ENCODE data around the gene BCAS1.

The BCAS1 gene

DNA sequence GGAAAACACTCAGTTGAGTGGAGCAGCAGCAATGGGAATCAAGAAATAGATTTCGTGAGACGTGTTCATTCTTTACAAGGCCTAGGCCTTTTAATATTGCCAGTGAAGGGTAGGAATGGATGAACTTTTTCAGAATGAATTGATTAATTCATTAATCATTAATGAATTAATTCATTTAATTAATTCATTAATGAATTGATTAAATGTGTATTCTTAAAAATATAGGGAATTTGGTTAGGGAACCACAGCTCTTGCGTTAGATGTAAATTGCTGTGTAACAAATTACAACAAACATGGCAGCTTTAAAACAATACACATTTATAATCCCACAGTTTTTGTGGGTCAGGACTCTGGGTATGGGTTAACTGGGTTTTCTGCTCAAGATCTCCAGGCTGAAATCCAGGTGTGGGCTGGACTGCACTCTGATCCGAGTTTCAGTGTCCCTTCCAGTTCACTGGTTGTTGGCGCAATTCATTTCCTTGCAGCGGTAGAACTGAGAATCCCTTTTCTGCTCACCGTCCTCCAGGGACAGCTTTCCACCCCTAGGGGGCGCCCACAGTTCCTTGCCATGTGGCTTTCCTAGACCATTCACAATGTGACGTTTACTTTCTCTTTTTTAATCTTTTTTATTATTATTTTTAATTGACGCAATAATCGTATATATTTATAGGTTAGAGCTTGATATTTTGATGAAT lies 32.8 kb upstream of the BCAS1 start:
- peak; percentile 66 for DNase-seq

DNA sequence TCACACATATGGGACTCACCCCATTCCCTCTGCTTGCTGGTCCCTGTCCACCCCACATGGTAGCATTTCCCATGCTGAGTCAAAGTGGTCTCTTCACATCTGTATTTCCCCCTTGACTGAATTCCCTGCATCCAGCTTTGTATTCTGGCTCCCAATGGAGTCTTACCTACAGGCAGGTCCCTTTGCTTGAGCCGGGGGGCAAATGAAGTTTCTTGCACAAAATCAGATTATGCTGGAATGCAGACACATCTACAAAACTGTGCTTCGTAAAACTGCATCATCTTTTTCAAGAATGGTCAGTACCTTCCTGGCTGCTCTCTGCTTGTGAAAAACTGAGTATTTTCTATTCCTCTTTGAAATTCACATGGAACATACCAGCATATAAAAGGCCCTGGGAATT lies 32.1 kb upstream of the BCAS1 start:
- DNase-seq = no peak

DNA sequence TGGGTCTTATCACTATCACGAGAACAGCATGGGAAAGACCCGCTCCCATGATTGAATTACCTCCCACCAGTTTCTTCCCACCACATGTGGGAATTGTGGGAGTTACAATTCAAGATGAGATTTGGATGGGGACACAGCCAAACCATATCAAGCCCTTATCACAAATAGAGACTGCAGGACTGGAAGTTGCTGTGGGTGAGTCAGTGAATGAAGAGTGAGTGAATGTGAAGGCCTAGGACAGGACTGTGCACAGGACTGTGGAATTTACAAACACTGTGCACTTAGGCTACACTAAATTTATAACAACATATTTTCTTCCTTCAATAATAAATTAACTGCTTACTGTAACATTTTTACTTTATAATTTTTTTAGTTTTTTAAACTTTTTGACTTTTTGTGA lies 30.2 kb upstream of the BCAS1 start:
- no peak for DNase-seq

DNA sequence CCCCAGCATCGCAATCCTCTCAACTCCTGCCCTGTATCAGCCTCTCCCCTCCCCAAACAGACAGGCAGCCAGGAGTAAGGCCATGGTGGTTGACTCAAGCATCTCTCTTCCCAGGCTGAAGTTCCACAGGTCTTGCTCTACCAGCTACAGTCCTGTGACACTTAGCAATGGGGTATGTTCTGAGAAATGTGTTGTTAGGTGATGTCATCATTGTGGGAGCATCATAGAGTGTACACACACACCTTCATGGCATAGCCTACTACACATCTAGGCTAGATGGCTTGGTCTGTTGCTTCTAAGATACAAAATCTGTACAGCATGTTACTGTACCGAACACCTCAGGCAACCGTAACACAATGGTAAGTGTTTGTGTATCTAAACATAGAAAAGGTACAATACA lies 29.5 kb upstream of the BCAS1 start:
- no peak for DNase-seq

DNA sequence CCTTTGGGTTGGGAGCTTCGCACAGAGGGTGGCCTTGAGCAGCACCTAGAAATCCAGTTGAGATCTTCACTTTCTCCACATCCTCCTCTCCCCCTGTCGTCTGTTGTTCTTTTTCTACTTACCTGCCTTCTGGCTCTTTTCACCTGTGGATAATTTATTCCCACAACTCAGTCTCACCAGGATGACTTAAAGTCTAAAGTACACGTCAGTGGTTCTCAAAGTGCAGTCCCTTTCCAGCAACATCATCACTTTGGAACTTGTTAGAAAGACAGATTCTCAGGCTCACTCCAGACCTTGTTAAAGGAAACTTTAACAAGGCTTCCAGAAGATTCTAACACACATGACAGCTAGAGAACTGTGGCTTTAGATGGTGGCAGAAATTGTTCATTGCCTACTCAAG lies 27.7 kb upstream of the BCAS1 start:
- no peak for DNase-seq

DNA sequence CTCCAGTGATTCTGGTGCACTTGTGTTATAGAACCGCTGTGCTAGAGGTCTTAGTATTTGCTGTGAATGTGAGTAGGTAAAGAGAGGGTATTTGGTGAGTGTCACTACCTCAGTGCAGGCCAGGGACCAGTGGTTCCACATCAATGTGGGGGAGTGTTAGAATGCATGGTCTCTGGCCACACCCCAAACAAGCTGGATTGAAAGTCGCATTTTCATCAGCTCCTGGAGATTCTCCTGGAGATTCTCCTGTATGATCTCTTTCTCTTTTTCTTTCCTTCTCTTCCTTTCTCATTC lies 26.8 kb upstream of the BCAS1 start:
- DNase-seq = no peak

DNA sequence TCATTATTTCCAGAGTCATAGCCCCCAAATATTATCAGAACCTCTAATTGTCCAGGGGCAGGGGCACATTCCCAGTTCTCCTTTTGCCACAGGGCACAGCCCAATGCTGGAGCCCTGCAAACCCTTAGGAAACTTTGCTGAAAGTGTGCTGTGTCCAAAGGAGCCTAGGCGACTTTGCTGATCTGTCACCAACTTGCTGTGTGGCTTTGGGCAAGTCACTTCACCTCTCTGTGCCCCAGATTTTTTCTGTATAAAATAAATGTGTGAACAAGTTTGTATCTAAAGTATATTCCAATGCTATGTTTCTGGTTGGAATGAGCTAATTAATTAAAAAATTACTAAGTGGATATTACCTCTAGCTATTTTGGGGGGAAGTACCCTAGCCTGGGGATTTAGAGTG lies 25.4 kb upstream of the BCAS1 start:
- DNase-seq = no peak

DNA sequence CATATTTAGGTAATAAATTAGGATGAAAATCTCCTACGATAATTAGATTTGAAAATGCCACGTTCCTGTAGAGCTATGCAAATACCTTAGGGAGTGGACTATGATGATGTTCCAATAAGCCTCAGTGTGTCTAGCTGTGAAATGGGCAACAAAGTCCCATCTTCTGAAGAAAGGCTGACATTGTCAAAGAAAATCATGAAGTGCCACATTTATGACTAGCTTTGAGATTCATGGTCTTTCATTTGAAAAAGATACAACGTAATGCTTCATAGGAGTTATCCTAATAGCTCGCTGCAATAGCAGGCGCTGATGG lies 23.8 kb upstream of the BCAS1 start:
- no peak for DNase-seq

DNA sequence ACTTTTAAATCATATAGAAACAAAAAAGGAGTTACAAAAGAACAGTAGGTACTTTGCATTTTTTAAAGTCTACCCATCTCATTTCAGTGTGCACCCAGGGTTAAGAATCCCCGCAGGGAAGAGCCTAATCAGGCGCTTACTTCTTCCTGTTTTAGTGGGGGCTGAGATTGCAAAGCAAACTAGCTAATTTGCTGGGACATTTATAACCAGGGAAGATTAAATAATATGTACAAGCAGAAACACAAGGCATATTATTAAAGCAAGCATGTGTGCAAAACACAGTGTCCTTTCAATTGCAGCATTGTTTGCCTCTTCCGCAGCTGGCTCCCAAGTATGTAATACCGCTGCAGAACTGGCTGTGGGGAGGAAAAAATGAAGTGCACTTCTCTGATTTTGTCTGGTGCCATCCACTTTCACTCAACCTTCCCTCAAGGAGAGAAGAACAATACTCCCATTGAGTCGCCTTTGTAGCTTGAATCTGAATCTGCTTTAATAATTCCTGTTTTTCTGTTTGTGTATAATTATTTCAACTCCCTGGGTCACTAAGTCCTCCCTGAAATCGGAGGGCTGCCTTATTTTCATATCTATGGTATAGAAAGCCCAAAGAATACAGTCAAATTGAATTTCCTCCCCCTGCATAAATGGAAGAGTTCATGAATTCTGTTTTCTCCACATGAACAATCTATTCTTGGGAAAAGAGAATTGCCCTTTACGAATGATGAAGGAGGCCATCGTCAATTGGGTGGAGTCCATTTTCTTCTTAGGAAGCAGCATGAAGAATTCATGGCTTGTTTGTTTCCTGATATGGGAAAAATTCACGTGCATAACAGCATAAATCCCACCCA lies 23.3 kb upstream of the BCAS1 start:
- no peak for DNase-seq

DNA sequence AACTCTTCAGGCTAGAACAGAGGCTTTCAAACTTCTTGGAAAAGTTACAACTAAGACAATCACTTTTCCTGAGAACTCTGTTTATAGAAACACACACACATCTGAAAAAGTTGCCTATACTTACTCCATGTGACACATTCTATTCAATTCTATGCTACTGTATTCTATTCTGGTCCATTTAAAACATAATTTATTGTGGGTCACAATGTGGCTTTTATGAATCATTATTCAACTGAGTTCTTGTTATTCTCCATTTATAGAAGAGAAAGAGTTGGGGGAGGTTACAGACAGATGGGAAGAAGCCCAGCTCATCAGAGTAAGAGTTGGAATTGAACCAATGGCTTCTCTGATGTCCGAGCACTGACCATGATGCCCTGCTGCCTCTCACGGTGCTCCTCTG lies 21.6 kb upstream of the BCAS1 start:
- DNase-seq = no peak

DNA sequence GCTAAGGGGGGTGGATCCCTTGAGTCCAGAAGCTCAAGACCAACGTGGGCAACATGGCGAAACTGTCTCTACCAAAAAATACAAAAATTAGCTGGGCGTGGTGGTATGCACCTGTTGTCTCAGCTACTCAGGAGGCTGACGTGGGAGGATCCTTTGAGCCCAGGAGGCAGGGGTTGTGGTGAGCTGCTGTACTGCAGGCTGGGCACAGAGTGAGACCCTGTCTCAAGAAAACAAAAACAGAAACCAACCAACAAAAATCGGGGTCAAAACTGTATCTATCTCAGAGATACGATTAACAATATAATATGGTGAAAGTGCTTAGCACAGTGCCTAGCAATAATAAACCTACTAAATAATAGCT lies 20.7 kb upstream of the BCAS1 start:
- no peak for DNase-seq

DNA sequence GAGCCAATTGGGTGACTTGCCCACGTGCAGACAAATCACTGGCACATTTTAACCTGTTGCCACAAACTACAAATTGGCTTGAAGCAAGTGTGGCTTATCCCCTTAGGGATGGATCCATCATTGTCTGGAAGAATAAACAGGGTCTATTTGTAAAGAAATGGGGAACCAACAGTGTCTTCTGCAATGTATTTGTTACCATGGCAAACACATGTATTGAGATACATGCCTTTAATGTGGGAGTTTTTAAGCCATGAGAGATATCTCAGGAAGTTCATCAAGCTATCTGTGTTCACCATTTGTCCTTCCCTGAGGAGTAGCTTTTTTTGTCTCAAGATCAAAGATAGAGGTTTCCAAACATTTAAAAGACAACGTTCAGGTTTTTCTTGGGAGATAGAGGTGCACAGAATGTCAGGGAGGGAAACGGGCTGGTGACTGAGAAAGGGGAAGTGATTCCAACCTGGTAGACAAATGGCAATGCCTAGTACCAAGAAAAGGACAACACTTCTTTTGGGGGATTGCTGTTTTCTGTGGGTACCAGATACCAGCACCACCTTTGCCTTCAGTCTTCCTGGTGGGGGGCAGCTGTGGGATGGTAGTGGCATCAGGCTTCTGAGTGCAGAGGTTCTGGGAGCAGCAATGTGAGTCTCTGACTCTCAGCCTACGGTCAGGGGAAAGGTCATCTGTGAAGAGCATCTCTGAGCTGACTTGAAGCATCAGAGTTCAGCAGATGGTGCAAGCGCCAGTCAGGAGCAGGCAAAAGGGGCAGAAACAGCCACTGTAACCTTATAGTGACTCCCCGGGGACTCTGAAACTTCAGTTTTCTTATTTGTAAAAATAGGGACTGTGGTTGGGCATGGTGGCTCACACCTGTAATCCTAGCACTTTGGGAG lies 20.1 kb upstream of the BCAS1 start:
- DNase-seq = no peak

DNA sequence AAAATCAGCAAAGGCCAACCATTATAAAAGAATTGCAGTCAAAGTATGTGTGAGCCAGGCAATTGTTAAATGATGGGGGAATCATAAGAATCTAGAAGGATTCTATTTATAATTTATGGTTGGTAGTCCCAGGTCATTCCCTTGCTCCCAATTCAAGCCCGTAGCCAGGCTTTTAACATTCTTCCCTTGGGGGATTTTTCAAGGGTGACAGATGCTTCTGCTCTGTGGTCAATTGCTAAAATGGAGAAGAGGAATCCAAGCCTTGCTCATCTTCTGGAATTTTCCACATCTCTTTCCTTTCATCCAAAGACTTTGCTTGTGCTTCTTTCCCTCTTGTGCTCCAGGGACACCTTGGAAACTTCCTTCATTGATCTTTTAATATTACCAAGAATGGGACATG lies 18.0 kb upstream of the BCAS1 start:
- no peak for DNase-seq

DNA sequence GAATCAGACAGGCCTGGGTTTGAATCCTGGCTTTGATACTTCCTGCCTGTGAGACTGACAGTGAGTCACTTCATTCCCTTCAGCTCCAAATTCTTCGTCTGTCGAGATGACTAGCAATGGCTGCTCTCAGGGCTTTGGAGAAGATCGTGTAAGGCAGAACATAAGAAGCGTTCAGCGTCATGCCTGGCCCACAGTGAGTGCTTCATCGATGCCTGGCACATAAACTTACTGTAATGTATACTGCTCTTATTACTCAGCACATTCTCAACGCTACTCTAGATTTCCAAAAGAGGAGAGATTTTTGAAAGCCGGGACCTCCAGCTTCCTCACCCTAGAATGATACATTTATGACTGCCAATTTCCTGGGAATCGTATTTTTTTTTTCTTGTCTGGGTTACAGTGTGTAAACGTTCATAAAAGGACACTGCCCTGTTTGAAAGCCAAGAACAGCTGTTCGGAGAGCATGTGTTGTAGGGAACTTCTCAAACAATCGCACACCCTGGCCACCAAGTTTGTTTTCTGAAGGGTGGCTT lies 16.2 kb upstream of the BCAS1 start:
- no peak for DNase-seq

DNA sequence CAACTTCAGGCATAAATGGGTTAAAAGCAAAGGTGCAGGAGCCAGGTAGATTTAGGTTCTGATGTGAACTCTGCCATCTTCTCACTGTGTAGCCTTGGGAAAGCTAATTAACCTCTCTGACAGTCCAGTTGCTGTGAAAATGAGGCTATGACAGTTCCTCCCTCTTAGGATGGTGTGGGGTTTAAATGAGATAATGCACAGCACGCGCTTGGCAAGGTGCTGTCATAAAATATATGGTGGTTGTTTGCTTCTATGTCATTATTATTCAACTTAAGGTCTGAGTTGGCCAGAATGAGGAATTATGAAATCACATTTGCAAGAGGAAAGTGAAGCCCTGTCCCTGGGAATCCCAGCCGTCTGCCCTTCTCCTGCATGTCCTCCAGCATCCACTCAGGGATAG lies 15.5 kb upstream of the BCAS1 start:
- no peak for DNase-seq

DNA sequence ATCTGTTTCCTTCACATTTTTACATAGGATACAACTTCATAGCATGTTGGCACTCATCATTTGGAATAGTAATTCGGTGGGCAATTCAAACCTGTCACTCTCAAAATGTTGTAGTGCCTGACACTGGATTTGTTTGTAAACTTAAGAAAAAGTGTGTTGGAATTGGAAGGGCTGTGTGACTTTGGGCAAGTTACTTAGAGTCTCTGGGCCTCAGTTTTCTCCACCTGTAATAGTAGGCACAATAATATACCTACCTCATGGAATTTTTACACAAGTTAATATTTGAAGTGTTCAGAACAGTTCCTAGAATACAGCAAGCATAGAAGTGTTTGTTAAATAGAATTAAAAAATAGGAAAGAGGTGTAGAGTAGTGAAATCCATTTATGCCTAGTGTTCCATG lies 15.0 kb upstream of the BCAS1 start:
- no peak for DNase-seq

DNA sequence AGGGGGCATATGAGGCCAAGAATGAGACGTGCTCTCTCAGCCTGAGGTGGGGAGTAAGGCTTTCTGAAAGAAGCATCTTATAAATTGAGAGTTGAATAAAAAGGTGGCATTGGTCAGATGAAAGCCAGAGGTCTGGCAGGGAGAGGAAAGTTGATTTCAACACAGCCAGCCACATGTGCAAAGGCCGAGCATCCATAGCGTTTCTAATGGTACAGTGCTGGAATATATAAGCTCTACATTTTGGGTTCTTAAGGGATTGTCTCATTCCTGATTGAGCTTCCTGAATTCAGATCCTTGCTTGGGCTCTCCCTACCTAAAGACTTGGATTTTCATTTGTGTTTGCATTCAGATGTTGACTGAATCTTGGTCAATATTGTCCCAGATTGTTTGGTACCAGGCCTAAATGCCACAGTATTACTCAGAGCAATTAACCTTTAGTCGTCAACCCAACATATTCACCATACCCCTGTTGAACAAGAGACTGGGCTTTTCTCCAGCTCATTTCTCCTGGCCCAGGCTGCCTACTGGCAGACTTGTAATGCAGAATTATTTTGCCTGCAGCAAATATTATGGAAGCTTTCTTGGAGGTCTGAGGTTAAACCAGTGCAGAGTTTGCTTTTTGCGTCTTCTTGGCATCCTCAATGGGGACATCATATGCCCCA lies 14.5 kb upstream of the BCAS1 start:
- DNase-seq = no peak

DNA sequence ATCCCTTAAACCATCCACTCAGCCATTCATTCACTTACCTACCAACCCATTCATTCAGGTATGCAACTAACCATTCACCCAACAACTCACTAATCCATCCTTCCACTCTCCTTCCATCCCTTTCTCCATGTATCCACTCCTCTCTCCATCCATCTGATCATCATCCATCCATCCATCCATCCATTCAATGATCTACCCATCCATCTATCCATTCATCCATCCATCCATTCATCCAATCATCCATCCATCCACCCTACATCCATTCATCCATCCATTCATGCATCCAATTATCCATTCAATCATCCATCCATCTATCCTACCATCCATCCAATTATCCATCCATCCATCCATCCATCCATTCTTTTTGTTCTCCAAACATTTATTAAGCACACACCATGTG lies 13.8 kb upstream of the BCAS1 start:
- no peak for DNase-seq

DNA sequence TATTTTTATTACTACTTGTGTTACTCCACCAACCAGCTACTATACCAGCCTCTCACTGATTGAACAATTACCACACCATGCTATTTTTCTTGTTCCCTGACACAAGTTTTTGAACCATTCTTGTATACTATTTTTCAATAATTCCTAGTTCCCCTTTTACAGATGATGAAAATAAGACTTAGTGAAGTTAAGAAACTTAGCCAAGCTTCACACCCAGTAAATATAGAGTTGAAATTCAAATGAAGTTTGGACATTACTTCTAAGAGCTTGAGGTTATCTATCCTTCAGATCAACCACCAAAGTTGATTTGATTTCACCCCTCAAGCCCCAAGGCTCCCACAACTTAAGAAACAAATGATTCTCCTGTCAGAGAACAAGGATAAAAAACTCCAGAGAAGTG lies 13.1 kb upstream of the BCAS1 start:
- no peak for DNase-seq

DNA sequence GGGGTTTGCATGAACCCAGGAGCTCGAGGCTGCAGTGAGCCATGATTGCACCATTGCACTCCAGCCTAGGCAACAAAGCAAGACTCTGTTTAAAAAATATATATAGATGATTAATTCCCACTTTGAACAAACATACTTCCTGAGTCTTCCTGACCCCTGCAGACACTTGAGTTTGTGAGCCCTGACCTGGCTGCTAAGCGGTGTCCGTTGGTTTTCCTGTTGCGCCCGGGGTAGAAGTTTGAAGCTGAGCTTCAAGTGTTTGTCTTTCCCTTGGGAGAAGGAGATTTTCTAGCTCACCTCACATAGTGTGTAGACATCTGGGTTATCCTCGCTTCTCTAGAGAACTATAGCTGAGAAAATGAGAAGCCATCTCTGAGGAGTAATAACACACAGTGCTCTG lies 11.7 kb upstream of the BCAS1 start:
- DNase-seq = no peak

DNA sequence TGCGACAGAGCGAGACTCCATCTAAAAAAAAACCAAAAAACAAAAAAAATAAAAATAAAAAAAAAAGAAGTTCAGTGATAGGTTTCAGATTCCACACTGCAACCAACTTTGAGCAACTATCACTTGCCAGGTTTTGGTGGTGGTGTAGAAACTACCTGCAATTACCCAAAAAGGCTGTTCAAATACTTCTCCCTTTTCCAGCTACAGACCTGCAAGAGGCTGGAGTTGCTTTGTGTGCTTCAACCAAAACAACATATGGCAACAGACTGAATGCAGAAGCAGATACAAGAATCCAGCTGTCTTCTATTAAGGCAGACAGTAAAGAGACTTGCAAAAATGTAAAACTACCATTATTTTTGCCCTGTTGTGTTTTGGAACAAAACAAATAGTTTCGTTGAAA lies 9.3 kb upstream of the BCAS1 start:
- DNase-seq = no peak

DNA sequence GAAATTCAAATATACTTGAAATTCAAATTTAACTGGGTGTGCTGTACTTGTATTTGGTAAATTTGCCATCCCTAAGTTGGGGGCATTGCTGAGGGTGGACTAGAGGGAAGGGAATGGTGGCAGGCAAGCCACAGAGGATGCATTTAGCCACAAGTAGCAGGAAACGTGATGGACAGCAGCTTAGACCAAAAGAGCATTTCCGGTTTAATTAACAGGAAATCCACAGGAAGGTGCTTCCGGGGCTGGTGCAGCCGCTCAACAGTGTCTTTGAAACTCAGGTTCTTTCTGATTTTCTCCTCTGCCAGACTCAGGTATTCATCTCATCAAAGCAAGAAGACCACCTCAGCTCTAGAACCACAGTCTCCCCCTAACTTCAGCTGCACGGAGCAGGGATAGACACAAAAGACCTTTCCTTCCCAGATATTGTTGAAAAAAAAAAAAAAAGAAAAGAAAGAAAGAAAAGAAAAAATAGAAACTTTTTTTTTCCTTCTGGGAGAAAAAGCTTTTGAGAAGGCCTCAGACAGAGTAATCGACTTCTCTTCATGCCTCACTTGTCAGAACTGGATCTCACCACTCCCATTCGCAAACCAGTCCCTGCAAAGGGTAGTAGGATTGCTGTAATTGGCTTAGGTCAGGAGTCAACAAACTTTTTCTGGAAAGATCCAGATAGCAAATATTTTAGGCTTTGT lies 8.0 kb upstream of the BCAS1 start:
- DNase-seq = no peak

DNA sequence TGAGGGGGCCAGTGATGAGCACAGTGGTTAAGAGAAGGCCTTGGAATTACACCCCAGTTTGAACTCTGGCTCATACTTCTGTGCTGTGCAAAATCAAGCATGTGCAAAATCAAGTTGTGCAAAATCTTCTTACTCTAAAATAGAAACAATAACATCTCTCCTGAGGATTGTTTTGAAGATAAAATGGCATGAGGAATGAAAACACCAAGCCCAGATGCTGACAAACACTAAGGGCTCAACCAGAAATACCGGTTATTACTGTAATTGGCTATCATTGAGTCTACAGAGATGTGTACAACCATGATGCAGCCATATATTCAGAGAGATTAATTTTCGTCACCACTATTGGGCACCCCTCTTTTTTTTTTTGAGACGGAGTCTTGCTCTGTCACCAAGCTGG lies 5.9 kb upstream of the BCAS1 start:
- no peak for DNase-seq

Measured in activated T-cell treated with anti-CD3 and anti-CD28 coated beads, Interleukin-2, amount 50 U/mL, for 1 hour (primary cell).